Measurements from ENCODE around the gene HYOU1. TPM values are rescaled to one million over a fixed set of nuclear protein-coding genes. Genes with fewer than 3 reads are reported as not detected.

The HYOU1 gene
- total and polyA plus RNA-seq, 2 donors (not counting 1 experiment from before 2014, with no cell fraction given), result 73.7 to 85.6 TPM

DNA sequence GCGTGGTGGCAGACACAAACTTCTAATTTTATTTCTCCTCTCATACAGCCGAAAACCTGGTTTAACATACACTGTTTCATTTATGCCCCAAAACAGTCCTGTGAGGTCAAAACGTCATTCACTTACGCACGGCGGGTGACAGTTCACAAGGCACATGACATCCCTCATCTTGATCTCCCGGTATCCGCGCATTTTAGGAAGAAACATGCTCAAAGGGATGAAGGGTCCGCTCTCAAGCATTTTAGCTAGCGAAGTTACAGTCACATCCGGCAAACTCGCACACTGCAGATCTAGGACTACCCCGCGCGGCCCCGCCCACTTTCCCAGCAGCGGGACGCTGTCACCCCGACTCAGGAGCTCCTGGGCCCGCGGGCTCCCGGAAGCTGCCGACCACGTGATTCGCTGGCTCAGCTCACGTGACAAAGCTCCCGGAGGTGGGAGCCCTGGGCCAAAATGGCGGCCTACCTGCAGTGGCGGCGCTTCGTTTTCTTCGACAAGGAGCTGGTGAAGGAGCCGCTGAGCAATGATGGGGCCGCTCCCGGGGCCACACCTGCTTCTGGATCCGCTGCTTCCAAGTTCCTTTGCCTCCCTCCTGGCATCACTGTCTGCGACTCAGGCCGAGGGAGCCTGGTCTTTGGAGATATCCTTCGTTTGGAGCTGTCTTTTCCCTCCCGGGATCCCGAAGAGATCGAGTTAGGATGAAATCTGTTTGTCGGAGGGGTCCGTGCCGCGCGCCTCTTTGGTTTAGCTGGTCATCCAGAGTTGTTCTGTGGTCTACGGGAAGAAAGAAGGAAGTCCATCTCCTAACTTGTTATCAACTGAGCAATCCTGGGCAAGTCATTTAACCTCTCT, 10.6 kb upstream of the HYOU1 start, which contains the start of gene VPS11:
TSS of gene VPS11 (plus strand) at position 448 of the 852 bp plus-strand sequence. CDS start at position 454, 6 bp downstream.
- Histone ChIP-seq H3K36me3 (ENCODE audit: control insufficient read depth, insufficient read depth, low read length) (peaks cover 6% of the 10 kb centered on the region), H3K27me3 (ENCODE audit: control insufficient read depth, insufficient read depth, low read length) (no peaks in the 10 kb centered on the region), H3K4me1 (ENCODE audit: control insufficient read depth, extremely low read depth, insufficient read depth, low read length) (peaks cover 4% of the 10 kb centered on the region), H3K79me2 (ENCODE audit: control insufficient read depth, insufficient read depth, low read length) (peaks cover 19% of the 10 kb centered on the region), H4K20me1 (ENCODE audit: control insufficient read depth, extremely low read depth, insufficient read depth, low read length) (no peaks in the 10 kb centered on the region), H3K9me3 (ENCODE audit: control insufficient read depth, insufficient read depth, low read depth, low read length) (no peaks in the 10 kb centered on the region), H3K4me2 (ENCODE audit: extremely low read depth, insufficient read depth, low read length) (peak within 1 kb of the TSS; percentile 39), H2AFZ (ENCODE audit: low read length) (peak within 1 kb of the TSS; percentile 78), H3K4me3 (replicated peaks in 1 of 4; ENCODE audit: control extremely low read depth in 1 of 4, insufficient read depth in 1 of 4, low read depth in 3 of 4, low read length in 4 of 4) (peak within 1 kb of the TSS; percentile 78 to 100 (median 89)), H3K9ac (ENCODE audit: insufficient read depth, low read length) (peak within 1 kb of the TSS; percentile 70), H3K27ac (ENCODE audit: insufficient read depth, low read length) (peak within 1 kb of the TSS; percentile 94)
- TF ChIP-seq, protein P1, sequence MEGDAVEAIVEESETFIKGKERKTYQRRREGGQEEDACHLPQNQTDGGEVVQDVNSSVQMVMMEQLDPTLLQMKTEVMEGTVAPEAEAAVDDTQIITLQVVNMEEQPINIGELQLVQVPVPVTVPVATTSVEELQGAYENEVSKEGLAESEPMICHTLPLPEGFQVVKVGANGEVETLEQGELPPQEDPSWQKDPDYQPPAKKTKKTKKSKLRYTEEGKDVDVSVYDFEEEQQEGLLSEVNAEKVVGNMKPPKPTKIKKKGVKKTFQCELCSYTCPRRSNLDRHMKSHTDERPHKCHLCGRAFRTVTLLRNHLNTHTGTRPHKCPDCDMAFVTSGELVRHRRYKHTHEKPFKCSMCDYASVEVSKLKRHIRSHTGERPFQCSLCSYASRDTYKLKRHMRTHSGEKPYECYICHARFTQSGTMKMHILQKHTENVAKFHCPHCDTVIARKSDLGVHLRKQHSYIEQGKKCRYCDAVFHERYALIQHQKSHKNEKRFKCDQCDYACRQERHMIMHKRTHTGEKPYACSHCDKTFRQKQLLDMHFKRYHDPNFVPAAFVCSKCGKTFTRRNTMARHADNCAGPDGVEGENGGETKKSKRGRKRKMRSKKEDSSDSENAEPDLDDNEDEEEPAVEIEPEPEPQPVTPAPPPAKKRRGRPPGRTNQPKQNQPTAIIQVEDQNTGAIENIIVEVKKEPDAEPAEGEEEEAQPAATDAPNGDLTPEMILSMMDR (conservative IDR thresholded peaks at IDR 0.05 in 1 of 2, IDR thresholded peaks at IDR 0.05 in 1 of 2; ENCODE audit: low read depth in 1 of 2, low read length in 2 of 2), result no peak
- no peak for TF ChIP-seq EZH2 (IDR thresholded peaks at IDR 0.05; ENCODE audit: low read length, missing control alignments)
- peak; percentile 93 to 96 for DNase-seq (ENCODE audit: low read depth in 2 of 2)

DNA sequence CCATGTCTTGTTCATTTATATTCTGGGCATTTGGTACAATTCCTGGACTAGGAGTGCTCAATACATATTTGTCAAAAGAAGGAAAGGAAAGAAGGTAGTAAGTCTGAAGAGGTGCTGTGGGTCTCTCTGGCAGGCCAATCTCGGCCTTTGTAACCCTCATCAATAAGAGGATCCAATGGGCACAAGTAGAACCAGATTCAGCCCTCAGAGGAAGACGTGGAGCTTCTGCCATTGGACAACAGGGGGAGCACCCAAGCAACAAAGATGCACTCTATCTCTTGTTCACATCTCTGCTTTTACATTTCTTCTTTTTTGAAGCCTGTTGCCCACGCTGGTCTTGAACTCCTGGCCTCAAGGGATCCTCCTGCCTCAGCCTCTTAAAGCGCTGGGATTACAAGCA, 8.4 kb upstream of the HYOU1 start:
- Histone ChIP-seq H3K27me3 (ENCODE audit: control insufficient read depth, insufficient read depth, low read length) (no peaks in the 10 kb centered on the region), H3K79me2 (ENCODE audit: control insufficient read depth, insufficient read depth, low read length) (peaks cover 19% of the 10 kb centered on the region), H3K36me3 (ENCODE audit: control insufficient read depth, insufficient read depth, low read length) (peaks cover 3% of the 10 kb centered on the region), H2AFZ (ENCODE audit: low read length) (no peak overlapping the region), H3K9ac (ENCODE audit: insufficient read depth, low read length) (no peak overlapping the region), H3K4me1 (ENCODE audit: control insufficient read depth, extremely low read depth, insufficient read depth, low read length) (peaks cover 6% of the 10 kb centered on the region), H3K4me3 (replicated peaks in 1 of 4; ENCODE audit: control extremely low read depth in 1 of 4, insufficient read depth in 1 of 4, low read depth in 3 of 4, low read length in 4 of 4) (no peak overlapping the region), H3K4me2 (ENCODE audit: extremely low read depth, insufficient read depth, low read length) (no peak overlapping the region), H3K27ac (ENCODE audit: insufficient read depth, low read length) (no peak overlapping the region), H3K9me3 (ENCODE audit: control insufficient read depth, insufficient read depth, low read depth, low read length) (no peaks in the 10 kb centered on the region), H4K20me1 (ENCODE audit: control insufficient read depth, extremely low read depth, insufficient read depth, low read length) (no peaks in the 10 kb centered on the region)
- TF ChIP-seq EZH2 (IDR thresholded peaks at IDR 0.05; ENCODE audit: low read length, missing control alignments), result no peak
- TF ChIP-seq, protein P1 (conservative IDR thresholded peaks at IDR 0.05 in 1 of 2, IDR thresholded peaks at IDR 0.05 in 1 of 2; ENCODE audit: low read depth in 1 of 2, low read length in 2 of 2), result peak; percentile 47 to 61
- DNase-seq (ENCODE audit: low read depth in 2 of 2), result peak; percentile 20 to 44

DNA sequence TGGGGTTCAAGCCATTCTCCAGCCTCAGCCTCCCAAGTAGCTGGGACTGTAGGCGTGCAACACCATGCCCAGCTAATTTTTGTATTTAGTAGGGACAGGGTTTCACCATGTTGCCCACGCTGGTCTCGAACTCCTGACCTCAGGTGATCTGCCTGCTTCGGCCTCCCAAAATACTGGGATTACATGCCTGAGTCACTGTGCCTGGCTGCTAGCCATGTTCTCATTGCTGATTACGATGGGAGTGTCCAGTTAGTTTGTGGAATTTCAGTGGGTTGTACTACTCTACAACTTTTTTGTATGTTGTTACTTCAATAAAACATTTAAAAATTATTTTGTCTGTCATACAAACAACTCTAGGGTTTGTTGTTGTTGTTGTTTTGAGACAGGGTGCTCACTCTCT, 5.8 kb upstream of the HYOU1 start:
- H3K9ac ChIP-seq (ENCODE audit: insufficient read depth, low read length), result no peak overlapping the region
- H3K4me3 ChIP-seq (replicated peaks in 1 of 4; ENCODE audit: control extremely low read depth in 1 of 4, insufficient read depth in 1 of 4, low read depth in 3 of 4, low read length in 4 of 4), result no peak overlapping the region
- H3K4me2 ChIP-seq (ENCODE audit: extremely low read depth, insufficient read depth, low read length), result no peak overlapping the region
- H3K79me2 ChIP-seq (ENCODE audit: control insufficient read depth, insufficient read depth, low read length), result peaks cover 10% of the 10 kb centered on the region
- peak overlapping the region; percentile 32 for H3K27ac ChIP-seq (ENCODE audit: insufficient read depth, low read length)
- H3K27me3 ChIP-seq (ENCODE audit: control insufficient read depth, insufficient read depth, low read length), result no peaks in the 10 kb centered on the region
- H3K9me3 ChIP-seq (ENCODE audit: control insufficient read depth, insufficient read depth, low read depth, low read length), result no peaks in the 10 kb centered on the region
- no peak overlapping the region for H2AFZ ChIP-seq (ENCODE audit: low read length)
- H3K36me3 ChIP-seq (ENCODE audit: control insufficient read depth, insufficient read depth, low read length), result no peaks in the 10 kb centered on the region
- peak; percentile 52 to 73 for DNase-seq (ENCODE audit: low read depth in 2 of 2)
- TF ChIP-seq, protein P1 (conservative IDR thresholded peaks at IDR 0.05 in 1 of 2, IDR thresholded peaks at IDR 0.05 in 1 of 2; ENCODE audit: low read depth in 1 of 2, low read length in 2 of 2), result no peak
- TF ChIP-seq EZH2 (IDR thresholded peaks at IDR 0.05; ENCODE audit: low read length, missing control alignments), result no peak
- peaks cover 6% of the 10 kb centered on the region for H3K4me1 ChIP-seq (ENCODE audit: control insufficient read depth, extremely low read depth, insufficient read depth, low read length)
- no peaks in the 10 kb centered on the region for H4K20me1 ChIP-seq (ENCODE audit: control insufficient read depth, extremely low read depth, insufficient read depth, low read length)
